ENCODE data around the gene SEPTIN6.

Gene SEPTIN6

DNA sequence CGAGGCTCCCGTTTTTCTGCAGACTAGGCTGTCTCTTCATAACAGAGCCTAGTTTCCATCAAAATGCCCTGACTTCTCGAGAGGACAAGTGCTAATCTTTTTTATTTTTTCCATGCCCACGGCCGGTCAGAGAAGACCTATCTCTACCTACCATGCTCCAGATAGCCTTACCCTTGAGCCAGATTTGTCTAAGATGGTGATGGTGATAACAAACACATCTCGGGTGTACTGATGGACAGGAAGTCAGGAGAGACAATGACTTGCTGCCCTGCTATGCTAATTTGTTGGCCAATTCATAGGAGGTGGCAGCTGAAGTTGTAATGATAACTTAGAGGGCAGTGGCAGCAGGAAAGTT is 44.6 kb downstream of the SEPTIN6 start:
- DNase-seq (ENCODE audit: low read depth in 2 of 2): no peak

DNA sequence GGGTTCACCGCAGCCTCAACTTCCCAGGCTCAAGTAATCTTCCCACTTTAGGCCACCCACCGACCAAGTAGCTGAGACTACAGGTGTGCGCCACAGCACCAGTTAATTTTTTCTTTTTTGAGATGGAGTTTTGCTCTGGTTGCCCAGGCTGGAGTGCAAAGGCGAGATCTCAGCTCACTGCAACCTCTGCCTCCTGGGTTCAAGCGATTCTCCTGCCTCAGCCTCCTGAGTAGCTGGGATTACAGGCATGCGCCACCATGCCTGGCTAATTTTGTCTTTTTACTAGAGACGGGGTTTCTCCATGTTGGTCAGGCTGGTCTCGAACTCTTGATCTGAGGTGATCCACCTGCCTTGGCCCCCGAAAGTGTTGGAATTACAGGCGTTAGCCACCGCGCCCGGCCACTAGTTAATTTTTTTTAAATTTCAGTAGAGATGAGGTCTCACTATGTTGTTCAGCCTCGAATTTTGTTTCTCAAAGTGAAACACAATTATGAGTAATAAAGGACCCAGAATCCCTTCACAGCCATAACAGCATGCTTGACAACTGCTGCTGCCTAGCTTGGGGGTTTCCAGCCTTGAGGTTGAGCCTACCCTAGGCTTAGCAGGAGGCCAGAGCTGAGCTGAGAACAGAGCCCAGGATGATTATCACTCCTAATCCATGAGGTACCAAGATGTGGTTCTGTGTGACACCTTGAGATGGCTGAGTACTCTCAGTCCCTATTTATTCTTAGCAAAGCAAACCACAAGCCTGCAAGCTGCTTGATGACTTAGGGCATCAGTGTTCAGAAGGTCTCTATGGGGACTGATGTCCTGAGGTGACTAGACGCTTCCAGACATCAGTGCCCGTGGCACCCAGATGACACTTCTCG is 45.2 kb downstream of the SEPTIN6 start:
- peak; percentile 61 to 74 for DNase-seq (ENCODE audit: low read depth in 2 of 2)

DNA sequence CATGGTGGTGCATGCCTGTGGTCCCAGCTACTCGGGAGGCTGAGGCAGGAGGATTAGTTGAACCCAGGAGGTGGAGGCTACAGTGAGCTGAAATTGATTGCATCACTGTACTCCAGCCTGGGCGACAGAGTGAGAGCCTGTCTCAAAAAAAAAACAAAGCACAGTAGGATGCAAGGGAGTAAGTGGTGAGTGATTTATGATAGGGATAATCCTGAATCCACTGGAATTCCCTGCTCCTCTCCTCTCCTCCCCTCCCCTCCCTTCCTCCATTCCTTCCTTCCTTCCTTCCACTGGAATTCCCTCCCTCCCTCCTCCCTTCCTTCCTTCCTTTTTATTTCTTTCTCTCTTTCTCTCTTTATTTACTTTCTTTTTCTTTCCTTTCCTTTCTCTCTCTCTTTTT is 45.9 kb downstream of the SEPTIN6 start:
- DNase-seq (ENCODE audit: low read depth in 2 of 2): no peak

DNA sequence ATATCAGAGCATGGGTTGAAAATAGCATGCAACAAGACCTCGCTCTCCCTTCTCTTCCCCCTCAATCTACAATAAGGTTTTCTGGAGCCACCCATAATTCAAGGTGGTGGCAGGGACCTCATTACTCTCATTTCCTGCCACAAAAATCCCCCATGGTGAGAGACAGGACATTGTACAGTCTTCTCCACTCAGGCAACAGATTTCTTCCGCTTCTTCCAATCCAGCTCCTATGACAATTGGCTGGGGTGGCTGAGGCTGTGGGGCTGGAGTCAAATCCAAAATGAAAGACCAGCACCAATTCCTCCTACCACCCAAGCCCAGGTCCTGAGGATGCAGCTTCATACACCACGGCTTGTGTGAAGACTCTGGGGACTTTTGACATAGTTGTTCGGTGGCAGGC is 46.5 kb downstream of the SEPTIN6 start:
- DNase-seq (ENCODE audit: low read depth in 2 of 2): no peak

DNA sequence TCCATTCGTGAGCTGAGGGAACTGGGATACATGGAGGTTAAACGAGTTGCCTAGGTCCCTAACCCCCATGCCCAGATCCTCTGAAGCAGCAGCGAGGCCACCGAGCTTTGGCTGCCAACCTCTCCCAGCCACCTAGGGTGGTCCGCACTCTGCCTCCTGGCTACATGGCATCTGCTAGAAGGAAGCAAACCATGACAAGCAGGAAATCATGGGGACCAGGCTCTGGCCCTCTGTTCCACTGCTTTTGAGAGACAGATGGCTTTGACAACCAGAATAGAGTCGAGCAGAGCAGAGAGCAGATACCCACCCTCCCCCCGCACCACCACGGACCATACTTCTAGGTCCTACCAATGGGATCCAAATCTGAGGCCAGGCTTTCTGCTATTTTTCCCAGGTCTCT is 49.3 kb downstream of the SEPTIN6 start:
- DNase-seq (ENCODE audit: low read depth in 2 of 2): no peak

All from stimulated activated CD8-positive, alpha-beta memory T cell treated with anti-CD3 and anti-CD28 coated beads, Interleukin-15, amount 100 ng/mL, for 48 hours (primary cell).